ENCODE results near the gene RXRG. TPM values are rescaled to one million over a fixed set of nuclear protein-coding genes. Genes with fewer than 3 reads are reported as not detected.

The RXRG gene
- total RNA-seq, 1 donor from 2014 or later = 1.0 TPM

DNA sequence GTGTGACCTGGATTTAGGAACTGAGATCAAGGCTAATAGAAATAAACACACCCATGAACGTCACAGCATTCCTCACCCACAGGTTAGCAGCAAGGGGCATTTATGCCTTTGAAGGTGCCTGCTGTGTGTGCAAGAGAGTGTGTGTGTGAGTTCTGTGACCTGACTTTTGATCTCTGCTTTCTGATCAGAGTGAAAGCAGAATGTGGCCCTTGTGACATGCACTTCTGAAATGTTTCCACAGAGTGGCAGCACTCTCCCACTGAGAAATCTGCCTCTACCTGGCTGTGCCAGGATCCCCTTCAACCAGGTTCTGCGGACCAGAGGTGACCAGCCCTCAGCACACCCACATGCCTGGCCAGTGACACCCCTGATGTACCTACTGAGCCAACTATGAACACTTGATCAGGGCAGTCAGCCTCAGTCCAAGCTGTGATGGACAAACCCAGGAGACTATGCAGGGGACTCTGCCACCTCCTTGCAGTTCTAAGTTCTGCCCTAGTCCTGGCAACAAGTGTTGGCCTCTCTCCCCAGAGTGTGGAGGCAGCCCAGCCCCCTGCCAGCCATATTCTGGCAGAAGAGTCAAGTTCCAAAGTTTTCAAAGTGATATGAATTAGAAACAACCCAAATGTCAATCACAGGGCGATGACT lies 41.0 kb downstream of the RXRG start:
- Mint-ChIP-seq H3K4me3 (no peak overlapping the region), H3K27me3 (ENCODE audit: low read depth) (peaks cover 2% of the 10 kb centered on the region), H3K9me3 (no peaks in the 10 kb centered on the region), H3K36me3 (no peaks in the 10 kb centered on the region), H3K27ac (no peak overlapping the region), H3K4me1 (peaks cover 5% of the 10 kb centered on the region)
- peak; percentile 55 for TF ChIP-seq CTCF (IDR thresholded peaks at IDR 0.05; ENCODE audit: unreplicated experiment)
- DNase-seq (ENCODE audit: low spot score in 2 of 2, unreplicated experiment in 2 of 2) = no peak

GRCh38 chr1:165402517-165403111 lies 42.3 kb downstream of the RXRG start:
- peaks cover 5% of the 10 kb centered on the region for H3K4me1 Mint-ChIP-seq
- H3K9me3 Mint-ChIP-seq = no peaks in the 10 kb centered on the region
- no peak overlapping the region for H3K4me3 Mint-ChIP-seq
- H3K27ac Mint-ChIP-seq = no peak overlapping the region
- H3K36me3 Mint-ChIP-seq = no peaks in the 10 kb centered on the region
- no peak for TF ChIP-seq CTCF (IDR thresholded peaks at IDR 0.05; ENCODE audit: unreplicated experiment)
- H3K27me3 Mint-ChIP-seq (ENCODE audit: low read depth) = peaks cover 2% of the 10 kb centered on the region
- DNase-seq (ENCODE audit: low spot score in 2 of 2, unreplicated experiment in 2 of 2) = no peak

DNA sequence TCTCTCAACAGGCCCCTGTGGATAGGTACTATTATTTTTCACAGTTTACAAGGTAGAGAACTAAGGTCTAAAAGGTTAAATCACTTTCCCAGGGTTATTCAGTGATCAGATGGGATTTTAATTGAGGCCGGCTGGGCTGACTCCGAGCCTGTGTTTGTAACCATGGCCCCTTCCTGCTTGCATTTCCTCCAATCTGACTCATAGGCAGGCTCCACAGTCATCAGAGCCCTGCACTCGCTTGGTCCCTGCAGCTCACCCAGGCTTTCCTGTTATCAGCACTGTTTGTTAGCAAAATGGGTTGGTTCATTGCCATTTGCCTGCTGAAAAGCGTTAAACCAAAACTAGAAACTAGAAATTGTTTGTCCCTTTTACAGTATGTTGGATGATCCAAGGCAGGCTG lies 47.0 kb downstream of the RXRG start:
- Mint-ChIP-seq H3K27ac (no peak overlapping the region), H3K4me1 (peaks cover 16% of the 10 kb centered on the region), H3K27me3 (ENCODE audit: low read depth) (peaks cover 2% of the 10 kb centered on the region), H3K36me3 (no peaks in the 10 kb centered on the region), H3K9me3 (no peaks in the 10 kb centered on the region), H3K4me3 (no peak overlapping the region)
- DNase-seq (ENCODE audit: low spot score in 2 of 2, unreplicated experiment in 2 of 2) = no peak
- no peak for TF ChIP-seq CTCF (IDR thresholded peaks at IDR 0.05; ENCODE audit: unreplicated experiment)

DNA sequence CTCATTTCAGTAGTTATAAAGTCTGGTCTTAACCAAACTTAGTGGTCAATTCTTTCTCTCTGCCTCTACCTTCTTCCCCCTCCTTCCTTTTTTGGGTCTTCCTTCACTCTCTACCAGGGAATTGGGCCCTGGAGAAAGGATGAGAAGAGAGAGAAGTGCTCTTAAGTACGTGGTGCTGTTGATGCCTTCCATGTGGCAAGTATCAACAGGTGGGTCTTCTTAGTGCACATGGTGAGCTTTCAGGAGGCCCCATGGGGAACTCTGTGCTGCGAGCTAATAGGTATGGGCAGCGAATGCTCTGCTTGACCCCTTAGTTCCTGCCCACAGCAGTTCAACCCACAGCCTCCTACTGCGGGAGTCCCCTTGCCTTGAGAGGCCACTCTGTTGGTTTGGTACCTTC lies 49.0 kb downstream of the RXRG start:
- no peak for DNase-seq (ENCODE audit: low spot score in 2 of 2, unreplicated experiment in 2 of 2)

DNA sequence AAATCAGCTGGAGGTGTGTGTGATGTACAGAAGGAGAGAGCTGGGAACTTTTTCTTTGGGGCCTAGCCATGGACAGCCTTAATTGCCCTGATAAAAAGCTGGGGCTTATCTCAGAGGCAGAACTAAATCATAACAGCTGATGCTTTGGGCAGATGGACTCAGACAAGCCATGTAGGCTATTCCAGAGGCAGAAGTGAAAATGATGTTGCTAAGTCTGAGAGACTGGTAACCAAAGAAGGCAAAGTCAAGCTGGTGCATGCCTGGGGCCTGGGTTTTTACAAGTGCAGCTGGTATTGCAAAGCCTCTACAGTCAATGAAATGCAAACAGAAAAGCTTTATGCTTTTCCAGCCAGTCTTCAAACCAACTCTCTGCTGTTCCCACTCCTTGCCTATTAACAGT lies 49.4 kb downstream of the RXRG start:
- H3K36me3 Mint-ChIP-seq = no peaks in the 10 kb centered on the region
- H3K27me3 Mint-ChIP-seq (ENCODE audit: low read depth) = peaks cover 18% of the 10 kb centered on the region
- no peak for TF ChIP-seq CTCF (IDR thresholded peaks at IDR 0.05; ENCODE audit: unreplicated experiment)
- no peak overlapping the region for H3K27ac Mint-ChIP-seq
- no peaks in the 10 kb centered on the region for H3K9me3 Mint-ChIP-seq
- H3K4me1 Mint-ChIP-seq = peaks cover 15% of the 10 kb centered on the region
- H3K4me3 Mint-ChIP-seq = no peak overlapping the region
- no peak for DNase-seq (ENCODE audit: low spot score in 2 of 2, unreplicated experiment in 2 of 2)

More for the DNA sequence above, 49.0 kb downstream of the RXRG start:
- Mint-ChIP-seq H3K27ac (no peak overlapping the region), H3K4me3 (no peak overlapping the region), H3K9me3 (no peaks in the 10 kb centered on the region), H3K4me1 (peaks cover 18% of the 10 kb centered on the region), H3K27me3 (ENCODE audit: low read depth) (peaks cover 14% of the 10 kb centered on the region), H3K36me3 (no peaks in the 10 kb centered on the region)
- TF ChIP-seq CTCF (IDR thresholded peaks at IDR 0.05; ENCODE audit: unreplicated experiment) = no peak

All from mesothelial cell of epicardium (in vitro differentiated cells).